B cell (primary cell): ENCODE measurements around the gene CEP55. TPM values are rescaled to one million over a fixed set of nuclear protein-coding genes. Genes with fewer than 3 reads are reported as not detected.

Experiments used
- ATAC-seq: fragments of 200-7000 bp; cut with Tn5 transposase; one replicate; pipeline ENCODE4 v1.10.0; 2021; ENCODE audit warnings: low read depth, mild to moderate bottlenecking, moderate number of reproducible peaks, moderate library complexity
- CTCF ChIA-PET: fragments of 350-600 bp; sonication (Branson Sonifier 250); formaldehyde crosslinking; loops from one replicate; lab custom pipeline; 2021; ENCODE audit warnings: antibody characterized with exemption, inconsistent platforms; lab: Charles Lee
- POLR2A ChIA-PET: fragments of 350-600 bp; sonication (Branson Sonifier 250); formaldehyde crosslinking; loops from one replicate; lab custom pipeline; 2021; ENCODE audit warnings: antibody characterized with exemption; lab: Charles Lee
- DNase-seq: peaks from one replicate; pipeline ENCODE4 v3.0.0; 2013
- H2AFZ ChIP-seq: 2 replicates; pipeline ENCODE4 v1.6.1; 2012; ENCODE audit warnings: mild to moderate bottlenecking, low read depth, low read length; ENCODE audit not compliant: insufficient read depth, poor library complexity, severe bottlenecking
- H3K27ac ChIP-seq, 2 donors: 1 replicate in 1 of 2; 2 replicates in 1 of 2; pipeline ENCODE4 v1.5.1; 2012 to 2013; ENCODE audit warnings: low read length in 2 of 2, mild to moderate bottlenecking in 2 of 2, moderate library complexity in 1 of 2
- H3K27me3 ChIP-seq, 4 experiments: fragments of 200-600 bp in 1 of 4; sonication (generic) in 1 of 4; replicated peaks in 1 of 4; 1 replicate in 2 of 4; 2 replicates in 2 of 4; pipeline versions ENCODE4 v1.6.1 to v1.7.0; 2013 to 2016; ENCODE audit warnings: low read length in 3 of 4, mild to moderate bottlenecking in 2 of 4, mixed read lengths in 1 of 4, moderate library complexity in 1 of 4; ENCODE audit not compliant: insufficient read depth in 4 of 4, control insufficient read depth in 3 of 4; ENCODE audit errors: control extremely low read depth in 1 of 4
- H3K36me3 ChIP-seq, 2 experiments: replicated peaks in 1 of 2; 1 replicate in 1 of 2; 2 replicates in 1 of 2; pipeline versions ENCODE4 v1.6.1 to v1.7.1; 2013; ENCODE audit warnings: low read length in 1 of 2; ENCODE audit not compliant: insufficient read depth in 2 of 2, control insufficient read depth in 1 of 2; ENCODE audit errors: control extremely low read depth in 1 of 2, extremely low read depth in 1 of 2
- H3K4me1 ChIP-seq, 2 donors: fragments of 200-600 bp in 1 of 2; sonication (generic) in 1 of 2; 1 replicate in 1 of 2; 2 replicates in 1 of 2; pipeline versions ENCODE4 v1.5.1 to v1.6.1; 2013 to 2017; ENCODE audit warnings: low read length in 2 of 2; ENCODE audit not compliant: control insufficient read depth in 2 of 2, insufficient read depth in 2 of 2
- H3K4me2 ChIP-seq: replicated peaks from 2 replicates; pipeline ENCODE3; 2012; ENCODE audit warnings: mild to moderate bottlenecking, low read depth, low read length; ENCODE audit not compliant: poor library complexity, severe bottlenecking
- H3K4me3 ChIP-seq, 5 experiments: fragments of 200-600 bp in 1 of 5; sonication (generic) in 1 of 5; 1 replicate in 3 of 5; 2 replicates in 2 of 5; pipeline versions ENCODE4 v1.5.1 to v1.7.0; 2011 to 2016; ENCODE audit warnings: low read length in 4 of 5, mild to moderate bottlenecking in 4 of 5, low read depth in 2 of 5, control low read depth in 1 of 5, moderate library complexity in 1 of 5; ENCODE audit not compliant: insufficient read depth in 1 of 5; ENCODE audit errors: control extremely low read depth in 1 of 5, extremely low read depth in 1 of 5
- H3K79me2 ChIP-seq: fragments of 200-600 bp; sonication (generic); one replicate; pipeline ENCODE4 v1.6.0; 2016; ENCODE audit warnings: low read length; ENCODE audit not compliant: control insufficient read depth, insufficient read depth
- H3K9ac ChIP-seq: fragments of 200-600 bp; sonication (generic); 2 replicates; pipeline ENCODE4 v1.6.1; 2017; ENCODE audit warnings: mild to moderate bottlenecking, low read length, moderate library complexity
- H3K9me3 ChIP-seq, 3 donors: one replicate each; pipeline versions ENCODE4 v1.6.1 to v1.7.1; 2013; ENCODE audit warnings: low read length in 2 of 3; ENCODE audit not compliant: control insufficient read depth in 2 of 3, insufficient read depth in 1 of 3; ENCODE audit errors: control extremely low read depth in 1 of 3
- H4K20me1 ChIP-seq: 2 replicates; pipeline ENCODE4 v1.6.0; 2012; ENCODE audit warnings: mild to moderate bottlenecking, low read length; ENCODE audit not compliant: insufficient read depth, control insufficient read depth, poor library complexity, severe bottlenecking
- H3K27ac Mint-ChIP-seq: one replicate; pipeline ENCODE4 v1.8.0; 2021; ENCODE audit warnings: mixed read lengths
- H3K27me3 Mint-ChIP-seq: one replicate; pipeline ENCODE4 v1.8.0; 2021; ENCODE audit warnings: mixed read lengths
- H3K4me1 Mint-ChIP-seq: one replicate; pipeline ENCODE4 v1.8.0; 2021; ENCODE audit warnings: mixed read lengths
- H3K4me3 Mint-ChIP-seq: one replicate; pipeline ENCODE4 v1.8.0; 2021; ENCODE audit warnings: mixed read lengths
- H3K9me3 Mint-ChIP-seq: one replicate; pipeline ENCODE4 v1.8.0; 2022; ENCODE audit warnings: mixed read lengths; ENCODE audit not compliant: insufficient read depth
- EZH2 ChIP-seq: IDR thresholded peaks from 2 replicates; pipeline ENCODE4 v1.6.1; 2012; ENCODE audit warnings: borderline replicate concordance, low read depth, mild to moderate bottlenecking, moderate library complexity, low read length; ENCODE audit not compliant: insufficient read depth, poor library complexity, severe bottlenecking
- WGBS: methylation state at CpG from one replicate; pipeline ENCODE4 v1.1.5; 2013; ENCODE audit warnings: missing lambda C conversion rate; ENCODE audit not compliant: insufficient coverage; 5-methylcytosine and 5-hydroxymethylcytosine counted together
- intact Hi-C: fragments of 100-400 bp; cut with micrococcal nuclease; formaldehyde crosslinking; loops from one replicate; pipeline ENCODE4 v1.10.0; 2022
- polyA plus RNA-seq: library from polyadenylated mRNA; depleted of rRNA; stranded (reverse); fragments of >200 nt; gene quantifications from 2 replicates; pipeline ENCODE4 v1.2.3, GENCODE V29; 2012
- total RNA-seq, 2 donors: library from RNA; stranded (reverse); fragments of 120-200 nt in 1 of 2; gene quantifications; 1 replicate in 1 of 2; 2 replicates in 1 of 2; pipeline versions ENCODE4 v1.2.3 to v1.2.4, GENCODE V29; 2013 to 2022
- TF ChIP-seq, protein P1 (sequence below): fragments of 200-600 bp; IDR thresholded peaks from one replicate; pipeline ENCODE4 v1.8.0; 2022; ENCODE audit warnings: antibody characterized with exemption, mild to moderate bottlenecking

The CEP55 gene
- total and polyA plus RNA-seq, 2 donors (not counting 1 experiment from before 2014, with no cell fraction given): 0.12 to 0.27 TPM

DNA sequence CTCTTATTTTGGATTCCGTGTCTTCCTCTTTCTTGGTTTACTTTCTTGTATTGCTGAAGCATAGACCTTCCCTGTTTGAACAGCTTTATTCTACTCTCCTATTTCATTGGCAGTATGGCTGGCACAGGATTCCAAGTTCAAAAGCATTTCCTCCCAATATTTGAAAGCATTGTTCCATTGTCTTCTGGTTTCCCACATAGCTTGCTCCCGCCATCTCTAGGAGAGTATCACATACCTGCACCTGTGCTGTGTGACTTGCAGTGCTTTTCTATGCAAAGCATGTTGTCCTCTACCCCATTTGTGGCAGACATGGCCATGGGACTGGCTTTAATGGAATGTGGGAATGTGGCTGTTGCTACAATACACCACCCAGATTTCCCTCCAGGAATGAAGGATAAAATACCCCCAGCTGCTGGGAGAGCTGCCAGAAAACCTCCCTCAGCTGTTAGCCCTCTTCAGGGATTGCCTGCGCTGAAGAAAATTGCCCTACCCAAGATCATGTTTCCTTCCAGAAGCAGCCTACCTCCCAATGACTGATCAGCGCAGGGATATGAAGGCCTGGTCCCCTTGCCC is 7.4 kb upstream of the CEP55 start:
- Histone ChIP-seq H3K4me3 (no peak overlapping the region), H3K27ac (no peak overlapping the region), H4K20me1 (no peaks in the 10 kb centered on the region), H3K9ac (no peak overlapping the region), H3K4me1 (no peaks in the 10 kb centered on the region), H3K4me2 (no peak overlapping the region), H3K79me2 (no peaks in the 10 kb centered on the region), H2AFZ (no peak overlapping the region), H3K27me3 (peaks cover 0 to 8% (median 5%) of the 10 kb centered on the region in 4 experiments), H3K36me3 (no peaks in the 10 kb centered on the region), H3K9me3 (no peaks in the 10 kb centered on the region)
- intact Hi-C loops: loop anchor here (10.0 kb wide), 1 partner anchor 414 kb away; the partner anchor contains the start of gene CYP26A1
- H3K9me3 Mint-ChIP-seq: no peaks in the 10 kb centered on the region
- no peaks in the 10 kb centered on the region for H3K4me1 Mint-ChIP-seq
- ChIA-PET POLR2A (no interaction called here), CTCF (interaction anchor here (7.1 kb wide), 1 partner anchor 113 kb away, joined by 50 read pairs; no protein-coding TSS in a partner anchor)
- DNase-seq (no peak), ATAC-seq (no peak)
- TF ChIP-seq, protein P1, sequence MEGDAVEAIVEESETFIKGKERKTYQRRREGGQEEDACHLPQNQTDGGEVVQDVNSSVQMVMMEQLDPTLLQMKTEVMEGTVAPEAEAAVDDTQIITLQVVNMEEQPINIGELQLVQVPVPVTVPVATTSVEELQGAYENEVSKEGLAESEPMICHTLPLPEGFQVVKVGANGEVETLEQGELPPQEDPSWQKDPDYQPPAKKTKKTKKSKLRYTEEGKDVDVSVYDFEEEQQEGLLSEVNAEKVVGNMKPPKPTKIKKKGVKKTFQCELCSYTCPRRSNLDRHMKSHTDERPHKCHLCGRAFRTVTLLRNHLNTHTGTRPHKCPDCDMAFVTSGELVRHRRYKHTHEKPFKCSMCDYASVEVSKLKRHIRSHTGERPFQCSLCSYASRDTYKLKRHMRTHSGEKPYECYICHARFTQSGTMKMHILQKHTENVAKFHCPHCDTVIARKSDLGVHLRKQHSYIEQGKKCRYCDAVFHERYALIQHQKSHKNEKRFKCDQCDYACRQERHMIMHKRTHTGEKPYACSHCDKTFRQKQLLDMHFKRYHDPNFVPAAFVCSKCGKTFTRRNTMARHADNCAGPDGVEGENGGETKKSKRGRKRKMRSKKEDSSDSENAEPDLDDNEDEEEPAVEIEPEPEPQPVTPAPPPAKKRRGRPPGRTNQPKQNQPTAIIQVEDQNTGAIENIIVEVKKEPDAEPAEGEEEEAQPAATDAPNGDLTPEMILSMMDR: no peak
- no peak for TF ChIP-seq EZH2
- H3K4me3 Mint-ChIP-seq: no peak overlapping the region
- no peak overlapping the region for H3K27ac Mint-ChIP-seq
- 96% methylated on average over 4 of the region's 4 CpGs for WGBS
- H3K27me3 Mint-ChIP-seq: peaks cover 28% of the 10 kb centered on the region

DNA sequence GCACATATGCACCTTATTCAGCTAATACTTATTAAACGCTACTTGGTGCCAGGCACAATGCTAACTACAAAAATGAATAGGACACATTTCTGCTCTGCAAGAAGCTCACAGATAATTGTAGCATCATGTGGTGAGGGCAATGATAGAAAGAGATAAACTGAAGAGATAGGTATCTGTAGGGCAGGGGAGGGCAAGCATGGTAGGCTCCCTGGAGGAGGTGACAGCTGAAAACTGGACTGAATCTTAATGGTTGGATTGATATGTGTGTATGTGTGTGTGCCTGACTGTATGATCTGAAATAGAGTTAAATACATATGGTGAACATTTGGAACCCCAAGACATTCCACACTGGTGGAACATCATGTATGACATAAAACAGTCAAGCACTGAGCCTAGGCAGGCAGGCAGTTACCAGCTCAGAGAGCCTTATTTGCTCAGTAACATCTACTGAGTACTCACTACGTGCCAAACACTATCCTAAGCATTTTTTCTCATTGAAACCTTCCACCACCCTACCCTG is 4.8 kb upstream of the CEP55 start:
- no peaks in the 10 kb centered on the region for H3K79me2 ChIP-seq
- H3K4me3 Mint-ChIP-seq: no peak overlapping the region
- intact Hi-C loops: no loop called here
- no peak overlapping the region for H3K27ac Mint-ChIP-seq
- H3K9me3 ChIP-seq: no peaks in the 10 kb centered on the region
- H3K4me3 ChIP-seq: no peak overlapping the region
- H4K20me1 ChIP-seq: no peaks in the 10 kb centered on the region
- H3K27me3 ChIP-seq: peaks cover 0 to 11% (median 6%) of the 10 kb centered on the region in 4 experiments
- DNase-seq (no peak), ATAC-seq (no peak)
- TF ChIP-seq, protein P1: no peak
- TF ChIP-seq EZH2: no peak
- H3K4me1 Mint-ChIP-seq: peaks cover 9% of the 10 kb centered on the region
- no peak overlapping the region for H3K27ac ChIP-seq
- ChIA-PET CTCF (interaction anchor here (0.8 to 7.1 kb wide), 2 partner anchors 10 to 116 kb away, joined by 3 to 50 read pairs; partner anchors contain the start of gene MYOF), POLR2A (interaction anchor here (0.5 kb wide), 1 partner anchor 133 kb away, joined by 3 read pairs; no protein-coding TSS in a partner anchor)
- peaks cover 4 to 9% of the 10 kb centered on the region in 2 donors for H3K4me1 ChIP-seq
- no peak overlapping the region for H3K9ac ChIP-seq
- H3K4me2 ChIP-seq: no peak overlapping the region
- H3K27me3 Mint-ChIP-seq: peaks cover 21% of the 10 kb centered on the region
- no peaks in the 10 kb centered on the region for H3K36me3 ChIP-seq
- 50% methylated on average over 1 of the region's 2 CpGs for WGBS
- no peak overlapping the region for H2AFZ ChIP-seq
- H3K9me3 Mint-ChIP-seq: no peaks in the 10 kb centered on the region
